GM23248 (cell line): ENCODE data around the gene ZBTB18. TPM values are rescaled to one million over a fixed set of nuclear protein-coding genes. Genes with fewer than 3 reads are reported as not detected.
"Not testable (repeated sequence)": the region's sequence is repeated elsewhere in the genome, so short reads cannot be mapped to it uniquely, and the experiment has no call there.

ENCODE experiments used
- DNase-seq: peaks from one replicate; pipeline ENCODE4 v3.0.0-alpha.2; 2015
- H2AFZ ChIP-seq: fragments of 200-600 bp; sonication (generic); 2 replicates; pipeline ENCODE4 v1.6.1; 2016; ENCODE audit warnings: antibody characterized with exemption
- H3F3A ChIP-seq: fragments of 200-600 bp; sonication (generic); 2 replicates; pipeline ENCODE4 v1.6.1; 2016; ENCODE audit warnings: mild to moderate bottlenecking, antibody characterized with exemption, mixed run types; ENCODE audit not compliant: insufficient read depth
- H3K27ac ChIP-seq: fragments of 200-600 bp; sonication (generic); 2 replicates; pipeline ENCODE4 v1.5.1; 2016; ENCODE audit warnings: mild to moderate bottlenecking
- H3K27me3 ChIP-seq: fragments of 200-600 bp; sonication (generic); replicated peaks from 2 replicates; pipeline ENCODE4 v1.6.1; 2016; ENCODE audit warnings: mild to moderate bottlenecking; ENCODE audit not compliant: insufficient read depth
- H3K36me3 ChIP-seq: fragments of 200-600 bp; sonication (generic); 2 replicates; pipeline ENCODE4 v1.6.1; 2016; ENCODE audit warnings: low read depth, mild to moderate bottlenecking
- H3K4me1 ChIP-seq: fragments of 200-600 bp; sonication (generic); 2 replicates; pipeline ENCODE4 v1.6.1; 2016; ENCODE audit warnings: mild to moderate bottlenecking; ENCODE audit not compliant: insufficient read depth
- H3K4me2 ChIP-seq: fragments of 200-600 bp; sonication (generic); one replicate; pipeline ENCODE4 v1.6.1; 2016; ENCODE audit warnings: mild to moderate bottlenecking; ENCODE audit not compliant: unreplicated experiment
- H3K4me3 ChIP-seq: fragments of 200-600 bp; sonication (generic); 2 replicates; pipeline ENCODE4 v1.5.1; 2016; ENCODE audit warnings: mild to moderate bottlenecking
- H3K79me2 ChIP-seq: fragments of 200-600 bp; sonication (generic); 2 replicates; pipeline ENCODE4 v1.6.1; 2016; ENCODE audit warnings: mild to moderate bottlenecking; ENCODE audit not compliant: insufficient read depth
- H3K9ac ChIP-seq: fragments of 200-600 bp; sonication (generic); 2 replicates; pipeline ENCODE4 v1.6.1; 2016; ENCODE audit warnings: mild to moderate bottlenecking
- H3K9me2 ChIP-seq: fragments of 200-600 bp; sonication (generic); 2 replicates; pipeline ENCODE4 v1.6.1; 2016; ENCODE audit warnings: mixed run types, mild to moderate bottlenecking, moderate library complexity; ENCODE audit not compliant: insufficient read depth
- H3K9me3 ChIP-seq: fragments of 200-600 bp; sonication (generic); one replicate; pipeline ENCODE4 v1.6.1; 2017; ENCODE audit warnings: low read depth
- H4K20me1 ChIP-seq: fragments of 200-600 bp; sonication (generic); 2 replicates; pipeline ENCODE4 v1.6.0; 2016; ENCODE audit not compliant: insufficient read depth
- EZH2 ChIP-seq: fragments of 200-600 bp; sonication (generic); IDR thresholded peaks from 2 replicates; pipeline ENCODE4 v1.6.1; 2018; ENCODE audit warnings: antibody characterized with exemption, mild to moderate bottlenecking; ENCODE audit not compliant: insufficient read depth, poor library complexity, severe bottlenecking
- EZH2phosphoT487 ChIP-seq: fragments of 200-600 bp; sonication (generic); IDR thresholded peaks from 2 replicates; pipeline ENCODE4 v1.6.1; 2018; ENCODE audit warnings: antibody characterized with exemption, moderate library complexity, mild to moderate bottlenecking, low read depth; ENCODE audit not compliant: insufficient read depth
- WGBS, 2 experiments: methylation state at CpG; one replicate each; pipeline ENCODE4 v1.1.6; 2015 to 2017; ENCODE audit warnings: low lambda C conversion rate in 2 of 2, low coverage in 1 of 2; ENCODE audit errors: missing lambda C conversion rate in 2 of 2; 5-methylcytosine and 5-hydroxymethylcytosine counted together
- in situ Hi-C: fragments of 300-500 bp; cut with MboI; formaldehyde crosslinking; loops from 2 replicates; pipeline ENCODE4 v1.15.0; 2020
- polyA plus RNA-seq: library from polyadenylated mRNA; unstranded; fragments of >200 nt; fragmentation: Nextera tagmentation; extraction: Ambion mirVana; gene quantifications from 2 replicates; pipeline ENCODE4 v1.2.1, GENCODE V29; 2016
- total RNA-seq: library from RNA; depleted of rRNA; stranded (reverse); fragments of >200 nt; shearing (Covaris generic); gene quantifications from 2 replicates; pipeline ENCODE4 v1.2.3, GENCODE V29; 2014

ZBTB18 gene
- total and polyA plus RNA-seq, 2 experiments from 2014 or later: 0.25 to 9.2 TPM

DNA sequence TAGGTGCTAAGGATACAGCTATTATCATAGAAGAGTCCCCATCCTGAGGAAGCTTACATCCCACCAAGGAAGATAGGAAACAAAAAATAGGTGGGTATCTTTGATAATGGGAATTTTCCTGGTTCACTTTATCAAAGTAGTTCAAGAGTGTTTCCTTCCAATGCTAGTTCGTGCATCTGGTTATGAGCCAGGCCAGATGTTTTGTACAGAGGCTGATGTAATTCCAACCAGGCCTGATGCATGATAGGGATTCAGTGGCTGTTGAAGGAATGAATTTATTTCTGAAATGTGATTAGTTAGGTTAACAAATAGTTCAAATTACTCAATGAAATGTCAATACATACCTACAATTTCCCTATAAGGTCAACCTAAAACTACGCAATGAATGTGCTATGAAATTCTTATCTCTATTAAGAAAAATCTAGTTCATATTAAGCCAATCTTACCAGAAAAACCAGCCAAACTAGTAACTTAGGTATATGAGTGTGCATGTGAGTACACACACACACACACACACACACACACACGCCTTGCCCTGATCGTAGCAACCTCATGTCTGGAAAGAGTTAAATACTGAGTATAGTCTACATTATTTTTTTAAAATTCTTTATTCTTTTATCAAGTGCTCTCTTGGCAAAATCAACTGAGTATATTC lies 9.5 kb upstream of the ZBTB18 start:
- 72 to 75% methylated on average over 4 of the region's 4 CpGs for WGBS, 2 experiments
- 0 out of 2 replicates have a peak, but pooled peaks cover under 1% of the 10 kb centered on the region for H3F3A ChIP-seq
- no peaks in the 10 kb centered on the region for H3K9me2 ChIP-seq
- H3K4me1 ChIP-seq: no peaks in the 10 kb centered on the region
- H3K27ac ChIP-seq: no peak overlapping the region
- H3K36me3 ChIP-seq: no peaks in the 10 kb centered on the region
- in situ Hi-C loops: no loop called here
- H3K9ac ChIP-seq: no peak overlapping the region
- TF ChIP-seq EZH2 (no peak), EZH2phosphoT487 (no peak)
- DNase-seq: no peak
- no peaks in the 10 kb centered on the region for H3K9me3 ChIP-seq
- no peaks in the 10 kb centered on the region for H3K79me2 ChIP-seq
- no peak overlapping the region for H3K4me3 ChIP-seq
- H3K27me3 ChIP-seq: no peaks in the 10 kb centered on the region
- no peak overlapping the region for H2AFZ ChIP-seq
- H4K20me1 ChIP-seq: no peaks in the 10 kb centered on the region
- no peak overlapping the region for H3K4me2 ChIP-seq

DNA sequence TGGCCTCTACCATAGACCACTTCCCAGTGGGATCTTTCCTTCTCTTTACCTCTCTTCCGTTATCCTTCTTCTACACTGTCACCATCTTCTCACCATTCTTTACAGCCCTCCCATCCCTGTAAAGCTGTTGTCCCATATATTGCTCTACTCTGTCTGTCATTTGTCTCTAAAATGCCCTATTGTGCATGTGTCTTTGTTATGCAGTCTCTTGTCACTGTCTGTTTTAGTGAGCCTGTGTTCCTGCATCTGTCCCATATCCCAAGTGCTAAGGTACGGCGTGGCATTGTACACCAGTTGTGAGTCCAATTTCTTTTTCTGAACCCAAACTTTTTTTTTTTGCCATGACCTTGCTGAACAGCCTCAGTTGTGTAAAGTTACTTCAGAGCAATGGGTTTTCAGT lies 8.8 kb upstream of the ZBTB18 start:
- Histone ChIP-seq H3K4me2 (no peak overlapping the region), H3K4me3 (no peak overlapping the region), H3K9me2 (no peaks in the 10 kb centered on the region), H4K20me1 (no peaks in the 10 kb centered on the region), H3K4me1 (0 out of 2 replicates have a peak, but pooled peaks cover 5% of the 10 kb centered on the region), H3K79me2 (no peaks in the 10 kb centered on the region), H3K36me3 (no peaks in the 10 kb centered on the region), H3K27ac (no peak overlapping the region), H3K27me3 (no peaks in the 10 kb centered on the region), H3K9ac (no peak overlapping the region), H3K9me3 (no peaks in the 10 kb centered on the region), H2AFZ (no peak overlapping the region), H3F3A (peaks cover 6% of the 10 kb centered on the region; the same call in 1 of the 2 replicates)
- DNase-seq: no peak
- no peak for TF ChIP-seq EZH2
- no peak for TF ChIP-seq EZH2phosphoT487
- 90% methylated on average over 3 of the region's 3 CpGs for WGBS, 2 experiments
- in situ Hi-C loops: no loop called here

- H3K4me1 ChIP-seq: 0 out of 2 replicates have a peak, but pooled peaks cover 5% of the 10 kb centered on the region
- H3K79me2 ChIP-seq: peaks cover under 1% of the 10 kb centered on the region
- H3K4me2 ChIP-seq: no peak overlapping the region
- H3K9me2 ChIP-seq: no peaks in the 10 kb centered on the region
- peaks cover 6% of the 10 kb centered on the region; the same call in 1 of the 2 replicates for H3F3A ChIP-seq
- no peak overlapping the region for H2AFZ ChIP-seq
- WGBS, 2 experiments: 0% methylated on average over 1 of the region's 1 CpG
- in situ Hi-C loops: no loop called here
- DNase-seq: no peak
- TF ChIP-seq EZH2phosphoT487 (no peak), EZH2 (no peak)
- no peak overlapping the region for H3K4me3 ChIP-seq
- no peaks in the 10 kb centered on the region for H4K20me1 ChIP-seq
- no peaks in the 10 kb centered on the region for H3K36me3 ChIP-seq
- no peak overlapping the region for H3K27ac ChIP-seq
- no peaks in the 10 kb centered on the region for H3K27me3 ChIP-seq
- no peaks in the 10 kb centered on the region for H3K9me3 ChIP-seq
- H3K9ac ChIP-seq: no peak overlapping the region
These were observed 6.7 kb upstream of the ZBTB18 start for GRCh38 chr1:244044423-244044822.

DNA sequence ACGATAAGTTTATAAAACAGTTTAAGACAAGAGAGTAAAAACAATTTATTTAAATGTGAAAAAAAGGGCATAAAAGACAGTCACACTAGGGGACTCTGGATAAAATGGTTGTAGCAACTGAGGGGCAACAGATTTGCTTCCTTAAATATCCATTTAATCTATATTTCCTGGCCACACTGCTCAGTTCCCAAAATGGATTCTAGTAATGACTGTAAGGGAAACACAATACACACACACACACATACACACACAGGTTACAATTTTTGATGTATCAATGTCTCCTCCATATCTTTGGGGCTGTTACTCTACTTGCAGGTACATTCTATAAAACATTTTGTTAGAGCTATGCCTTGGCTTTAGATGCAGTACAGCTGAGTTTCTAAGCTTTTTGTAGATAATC lies 4.8 kb upstream of the ZBTB18 start:
- H2AFZ ChIP-seq, H4K20me1 ChIP-seq, DNase-seq, H3K4me2 ChIP-seq, in situ Hi-C loops, H3K27me3 ChIP-seq, H3K9me3 ChIP-seq, H3K36me3 ChIP-seq, H3K9me2 ChIP-seq, H3K4me3 ChIP-seq, H3K27ac ChIP-seq, H3K9ac ChIP-seq: not testable (repeated sequence)
- Histone ChIP-seq H3K79me2 (peaks cover 19% of the 10 kb centered on the region), H3F3A (peaks cover 14% of the 10 kb centered on the region; the same call in 1 of the 2 replicates), H3K4me1 (peaks cover 19% of the 10 kb centered on the region)
- 84 to 90% methylated on average over 1 of the region's 1 CpG for whole genome bisulfite sequencing, 2 experiments
